ENCODE results near the gene LRRC8D. TPM values are rescaled to one million over a fixed set of nuclear protein-coding genes. Genes with fewer than 3 reads are reported as not detected.

LRRC8D gene
- total and polyA plus RNA-seq, 2 of the 4 experiments (the other 2 are of a cell fraction) = 34.1 to 35.3 TPM

DNA sequence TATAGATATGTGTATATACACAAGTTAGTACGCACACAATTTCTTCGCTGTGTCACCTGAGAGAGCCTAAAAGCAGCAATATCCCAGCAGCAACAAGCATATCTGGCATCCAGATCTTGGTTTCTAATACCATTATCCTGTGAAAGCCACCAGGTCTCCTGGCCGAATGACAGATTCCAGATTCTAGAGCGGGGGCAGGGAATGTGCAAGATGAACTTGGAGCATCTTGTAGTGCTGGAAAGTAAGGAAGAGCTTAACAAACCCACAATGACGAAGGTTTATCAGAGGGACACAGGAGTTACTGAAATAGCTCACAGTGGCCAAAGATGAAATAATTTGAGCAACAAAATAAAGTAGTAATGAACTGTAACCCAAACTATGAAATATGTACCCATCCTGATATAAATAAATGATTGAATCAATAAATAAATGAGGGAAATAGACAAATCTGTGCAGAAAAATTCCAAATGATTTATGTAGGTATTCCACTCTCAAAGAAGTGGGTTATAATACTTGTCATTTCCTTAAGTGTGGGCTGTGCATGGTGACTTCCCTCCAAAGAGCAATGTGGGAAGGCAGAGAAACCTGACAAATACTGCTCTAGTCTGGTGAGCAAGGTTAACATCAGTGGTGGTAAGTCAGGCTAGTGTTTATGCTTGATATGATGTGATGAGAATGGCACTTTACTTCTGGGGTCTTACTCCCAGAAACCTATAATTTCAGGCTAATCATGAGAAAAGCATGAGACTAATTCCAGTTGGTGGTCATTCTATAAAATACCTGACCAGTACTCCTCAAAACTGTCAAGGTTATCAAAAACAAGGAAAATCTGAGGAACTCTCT, 67.9 kb downstream of the LRRC8D start:
- Histone ChIP-seq H3K14ac (replicated peaks; ENCODE audit: low read depth, low read length) (no peak overlapping the region; the same call in 1 of the 2 replicates), H3K27me3 (ENCODE audit: control insufficient read depth, insufficient read depth, low read length) (no peaks in the 10 kb centered on the region), H3K4me3 (ENCODE audit: insufficient read depth, low read depth, low read length) (no peak overlapping the region), H3K18ac (ENCODE audit: low read depth, low read length) (no peak overlapping the region), H3K9ac (ENCODE audit: low read depth, low read length) (no peak overlapping the region), H3K9me3 (ENCODE audit: control insufficient read depth, insufficient read depth, low read length) (no peaks in the 10 kb centered on the region), H2BK15ac (ENCODE audit: low read depth, low read length) (0 out of 3 replicates have a peak overlapping the region, but pooled peaks have one; percentile 11), H4K20me1 (ENCODE audit: insufficient read depth, low read length) (no peaks in the 10 kb centered on the region), H2BK5ac (ENCODE audit: low read depth, low read length, poor library complexity, severe bottlenecking) (peak overlapping the region; percentile 21), H3K79me1 (ENCODE audit: low read depth in 1 of 2, low read length in 2 of 2) (peaks cover 22 to 51% of the 10 kb centered on the region in 2 experiments), H3K36me3 (ENCODE audit: control insufficient read depth, insufficient read depth, low read length) (no peaks in the 10 kb centered on the region; the same call in 1 of the 2 replicates), H2AK9ac (replicated peaks; ENCODE audit: low read depth, low read length, poor library complexity) (no peak overlapping the region), H3K4me1 (ENCODE audit: control insufficient read depth, insufficient read depth, low read length) (peaks cover 10% of the 10 kb centered on the region), H3K27ac (ENCODE audit: insufficient read depth, low read length) (no peak overlapping the region), H2BK20ac (ENCODE audit: low read depth, low read length) (0 out of 2 replicates have a peak overlapping the region, but pooled peaks have one; percentile 5), H3K23ac (ENCODE audit: low read depth, low read length) (no peak overlapping the region), H3K56ac (ENCODE audit: extremely low read depth, insufficient read depth, low read length) (no peak overlapping the region), H4K5ac (ENCODE audit: low read depth, low read length) (no peak overlapping the region), H2BK120ac (ENCODE audit: low read depth, low read length) (no peak overlapping the region), H4K8ac (ENCODE audit: low read depth in 2 of 2, low read length in 2 of 2) (no peak overlapping the region), H2AFZ (replicated peaks; ENCODE audit: low read length, poor library complexity) (no peak overlapping the region), H4K91ac (ENCODE audit: insufficient read depth, low read depth, low read length) (no peak overlapping the region), H3K9me1 (ENCODE audit: insufficient read depth, low read length) (peaks cover 8% of the 10 kb centered on the region), H3K4ac (ENCODE audit: low read depth, low read length) (no peak overlapping the region), H3K4me2 (ENCODE audit: low read depth, low read length) (no peak overlapping the region), H2AK5ac (ENCODE audit: low read depth, low read length) (peak overlapping the region; percentile 72)
- dilution Hi-C loops (cut with HindIII; ENCODE audit: low sequenced_read_pairs, unreplicated experiment) = no loop called here
- TF ChIP-seq BHLHE40 (IDR thresholded peaks at IDR 0.05; ENCODE audit: low read depth, low read length) (0 out of 2 replicates have a peak, but pooled peaks have one; percentile 48), MAZ (IDR thresholded peaks at IDR 0.05; ENCODE audit: borderline replicate concordance, low read depth, low read length) (no peak), NFE2L2 (IDR thresholded peaks at IDR 0.05; ENCODE audit: low read depth, low read length) (no peak), USF2 (IDR thresholded peaks at IDR 0.05; ENCODE audit: low read depth, low read length) (no peak), SMC3 (IDR thresholded peaks at IDR 0.05; ENCODE audit: low read depth, low read length) (no peak), CEBPB (IDR thresholded peaks at IDR 0.05; ENCODE audit: low read depth, low read length) (no peak)
- ATAC-seq (ENCODE audit: low read depth) (no peak), DNase-seq (peak; percentile 29)
- WGBS, 2 experiments (ENCODE audit: extremely low coverage in 2 of 2, insufficient read length in 1 of 2) = no CpG with 5 or more reads among the region's 5 CpGs
- in situ Hi-C loops (cut with MboI; ENCODE audit: low sequenced_read_pairs) = no loop called here
- no TSS peak for BruUV-seq (replicated peaks)
- CTCF ChIA-PET = no interaction called here
- POLR2A ChIA-PET (ENCODE audit: unreplicated experiment) = no interaction called here
- intact Hi-C loops (cut with micrococcal nuclease) = no loop called here
